GM18505 (cell line): Measurements from ENCODE around the gene ADK.
"Not testable (repeated sequence)": the region's sequence is repeated elsewhere in the genome, so short reads cannot be mapped to it uniquely, and the experiment has no call there.

Experiments
- ATAC-seq: cut with Tn5 transposase; IDR thresholded peaks from one replicate; pipeline ENCODE4 v1.9.1; 2021; ENCODE audit not compliant: unreplicated experiment
- POLR2A ChIP-seq: IDR thresholded peaks from 4 replicates; pipeline ENCODE4 v1.6.1; 2011; ENCODE audit warnings: borderline replicate concordance; ENCODE audit not compliant: insufficient read depth, insufficient read length; ENCODE audit errors: extremely low read depth

Gene ADK

DNA sequence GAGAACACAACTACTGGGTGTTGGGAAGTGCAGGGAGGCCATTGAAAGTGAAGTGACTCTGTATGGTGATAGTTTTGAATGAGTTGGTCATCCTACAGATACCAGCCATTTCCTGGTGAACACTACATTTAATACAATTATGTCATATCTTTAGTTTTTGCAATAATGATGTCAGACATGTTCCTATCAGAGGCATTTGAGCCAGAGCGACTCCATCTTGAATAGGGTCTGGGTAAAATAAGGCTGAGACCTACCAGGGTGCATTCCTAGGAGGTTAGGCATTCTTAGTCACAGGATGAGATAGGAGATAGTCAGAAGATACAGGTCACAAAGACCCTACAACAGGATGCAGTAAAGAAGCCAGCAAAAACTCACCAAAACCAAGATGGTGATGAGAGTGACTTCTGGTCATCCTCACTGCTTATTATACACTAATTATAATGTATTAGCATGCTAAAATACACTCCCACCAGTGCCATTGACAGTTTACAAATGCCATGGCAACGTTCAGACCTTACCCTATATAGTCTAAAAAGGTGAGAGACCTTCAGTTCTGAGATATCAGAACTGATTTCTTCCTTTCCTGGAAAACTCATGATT, 28.2 kb downstream of the ADK start:
- ATAC-seq, result no peak
- no peak for TF ChIP-seq POLR2A

DNA sequence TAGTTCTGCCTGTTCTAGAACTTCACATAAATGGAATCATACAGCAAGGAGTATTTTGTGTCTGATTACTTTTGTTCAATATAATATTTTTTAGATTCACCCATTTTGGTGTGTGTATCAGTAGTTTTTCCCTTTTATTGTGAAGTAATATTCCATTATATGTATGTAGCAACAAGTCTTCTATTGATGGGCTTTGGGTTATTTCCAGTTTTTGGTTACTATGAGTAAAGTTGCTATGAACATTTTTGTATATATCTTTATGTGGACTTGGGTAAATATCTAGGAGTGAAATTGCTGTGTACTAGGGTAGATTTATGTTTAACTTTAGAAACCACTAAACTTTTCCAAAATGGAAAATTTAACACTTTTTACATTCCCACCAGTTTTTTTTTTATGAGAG, 35.7 kb downstream of the ADK start:
- TF ChIP-seq POLR2A, result no peak

DNA sequence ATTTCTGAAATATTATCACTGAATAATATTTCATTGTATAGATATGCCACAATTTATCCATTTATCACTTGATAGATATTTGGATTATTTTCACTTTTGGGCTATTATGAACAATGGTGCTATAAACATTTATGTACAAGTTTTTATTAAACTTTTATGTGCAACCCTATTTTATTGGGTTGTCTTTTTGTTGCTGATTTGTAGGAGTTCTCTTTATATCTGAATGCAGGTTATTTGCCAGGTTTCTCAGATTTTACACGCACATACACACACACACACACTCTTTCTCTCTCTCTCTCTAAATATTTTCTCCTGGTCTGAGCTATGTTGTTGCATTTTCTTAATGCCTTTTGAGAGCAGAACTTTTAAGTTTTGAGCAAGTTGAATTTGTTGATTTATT, 36.2 kb downstream of the ADK start:
- TF ChIP-seq POLR2A, result no peak
- ATAC-seq, result no peak

More for the DNA sequence above, 35.7 kb downstream of the ADK start:
- ATAC-seq, result no peak

DNA sequence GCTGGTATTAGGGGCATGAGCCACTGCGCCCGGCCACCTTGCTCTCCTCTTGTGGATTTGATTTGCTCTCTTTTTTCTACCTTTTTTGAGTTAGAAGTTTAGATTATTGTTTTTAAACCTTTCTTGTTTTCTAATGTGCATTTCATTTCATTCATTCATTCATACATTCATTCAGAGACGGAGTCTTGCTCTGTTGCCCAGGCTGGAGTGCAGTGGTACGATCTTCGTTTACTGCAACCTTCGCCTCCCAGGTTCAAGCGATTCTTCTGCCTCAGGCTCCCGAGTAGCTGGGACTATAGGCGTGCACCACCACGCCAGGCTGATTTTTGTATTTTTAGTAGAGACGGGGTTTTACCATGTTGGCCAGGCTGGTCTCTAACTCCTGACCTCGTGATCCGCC, 37.6 kb downstream of the ADK start:
- ATAC-seq, result not testable (repeated sequence)

DNA sequence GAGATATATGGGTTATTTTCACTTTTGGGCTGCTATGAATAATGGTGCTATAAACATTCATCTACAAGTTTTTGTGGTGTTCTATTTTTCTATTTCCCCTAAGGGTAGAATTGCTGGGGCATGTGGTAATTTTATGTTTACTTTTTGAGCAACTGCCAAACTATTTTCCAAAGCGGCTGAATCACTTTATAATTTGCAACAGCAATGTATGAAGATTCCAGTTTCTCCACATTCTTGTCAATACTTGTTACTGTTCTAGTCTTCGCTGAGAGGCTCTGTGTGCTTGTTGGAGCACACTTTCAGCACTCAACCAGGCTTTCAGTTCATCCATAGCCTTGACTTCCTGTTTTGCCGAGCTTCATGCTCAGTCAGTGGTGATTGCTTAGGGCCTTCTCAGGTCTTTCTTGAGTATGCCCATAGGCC, 39.0 kb downstream of the ADK start:
- no peak for TF ChIP-seq POLR2A
- ATAC-seq, result peak; percentile 82

DNA sequence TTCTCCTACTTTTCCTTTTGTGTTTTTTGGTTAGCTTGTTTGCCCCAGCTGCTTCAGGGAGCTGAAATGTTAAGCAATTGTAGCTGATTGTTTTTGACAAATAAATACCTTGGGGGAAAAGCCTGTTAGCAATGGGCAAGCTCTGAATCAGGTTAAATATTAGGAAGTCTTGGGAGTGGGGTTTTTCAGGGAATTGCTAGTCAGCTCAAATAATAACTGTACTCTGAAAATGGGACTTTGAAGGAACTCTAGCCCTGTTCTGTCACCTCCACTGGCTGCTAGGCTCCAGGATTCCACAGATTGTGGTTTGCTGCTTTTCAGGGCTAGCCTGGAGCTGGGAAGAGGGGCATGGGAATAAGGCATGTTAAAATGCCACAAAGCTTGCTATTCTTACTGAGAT, 39.5 kb downstream of the ADK start:
- no peak for TF ChIP-seq POLR2A
- no peak for ATAC-seq

DNA sequence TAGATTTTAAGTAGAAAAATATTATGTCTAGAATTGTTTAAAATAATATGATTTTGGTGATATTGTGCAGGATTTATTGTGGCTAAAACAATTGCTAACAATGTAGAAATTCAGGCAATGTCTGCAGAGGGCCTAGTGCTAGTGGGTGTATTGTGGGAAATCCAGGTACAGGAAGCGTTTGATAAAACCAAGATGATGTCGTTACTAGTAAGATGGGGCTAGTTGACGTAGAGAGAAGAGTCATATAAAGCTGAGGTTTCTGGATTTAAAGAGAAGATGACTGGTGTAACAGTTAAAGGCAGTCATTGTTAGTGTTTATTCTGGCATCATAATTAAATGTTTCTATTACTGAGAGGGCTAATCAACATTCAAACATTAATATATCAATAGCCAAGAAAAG, 43.5 kb downstream of the ADK start:
- TF ChIP-seq POLR2A, result no peak
- ATAC-seq, result no peak

DNA sequence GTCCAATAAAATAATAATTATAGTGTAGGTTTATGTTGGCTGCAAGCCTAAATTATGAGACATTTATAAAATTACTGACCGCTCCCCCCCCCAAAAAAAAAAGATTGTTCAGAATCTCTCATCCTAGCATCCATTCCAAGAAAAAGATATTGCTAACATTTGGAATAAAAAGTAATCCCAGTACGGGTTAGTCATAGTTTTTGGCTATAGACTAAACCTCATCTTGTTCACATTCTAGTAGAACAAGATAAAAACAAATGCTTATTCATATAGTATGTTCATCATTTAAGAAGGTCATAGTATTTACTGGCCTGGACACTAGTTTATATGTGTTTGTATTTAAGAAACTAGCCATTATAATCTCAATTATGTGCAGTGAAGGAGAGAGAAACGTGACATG, 44.0 kb downstream of the ADK start:
- no peak for TF ChIP-seq POLR2A
- no peak for ATAC-seq

DNA sequence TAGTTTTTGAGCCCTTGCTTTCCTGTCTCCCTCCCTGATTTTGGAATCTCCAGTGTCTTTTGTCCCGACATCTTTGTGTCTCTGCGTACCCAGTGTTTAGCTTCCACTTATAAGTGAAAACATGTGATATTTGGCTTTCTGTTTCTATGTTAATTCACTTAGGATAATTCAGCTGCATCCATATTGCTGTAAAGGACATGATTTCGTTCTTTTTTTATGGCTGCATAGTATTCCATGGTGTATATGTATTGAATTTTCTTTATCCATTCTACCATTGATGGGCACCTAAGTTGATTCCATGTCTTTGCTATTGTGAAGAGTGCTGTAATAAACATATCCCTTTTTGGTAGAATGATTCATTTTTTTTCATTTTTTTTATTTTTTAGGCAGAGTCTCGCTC, 48.3 kb downstream of the ADK start:
- ATAC-seq, result no peak
- no peak for TF ChIP-seq POLR2A

DNA sequence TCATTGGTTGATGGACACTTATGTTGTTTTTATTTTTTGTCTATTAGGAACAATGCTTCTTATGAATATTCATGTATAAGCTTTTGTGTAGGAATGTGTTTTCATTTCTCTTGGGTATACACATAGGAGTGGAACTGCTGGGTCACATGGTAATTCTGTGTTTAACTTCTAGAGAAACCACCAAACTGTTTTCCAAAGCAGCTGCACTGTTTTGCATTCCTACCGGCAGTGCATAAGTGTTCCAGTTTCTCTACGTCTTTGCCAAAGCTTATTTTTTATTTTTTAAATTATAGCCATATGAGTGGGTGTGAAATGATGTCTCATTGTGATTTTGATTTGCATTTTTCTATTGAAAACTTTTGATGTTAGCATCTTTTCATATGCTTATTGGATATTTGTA, 51.3 kb downstream of the ADK start:
- ATAC-seq, result no peak
- no peak for TF ChIP-seq POLR2A

DNA sequence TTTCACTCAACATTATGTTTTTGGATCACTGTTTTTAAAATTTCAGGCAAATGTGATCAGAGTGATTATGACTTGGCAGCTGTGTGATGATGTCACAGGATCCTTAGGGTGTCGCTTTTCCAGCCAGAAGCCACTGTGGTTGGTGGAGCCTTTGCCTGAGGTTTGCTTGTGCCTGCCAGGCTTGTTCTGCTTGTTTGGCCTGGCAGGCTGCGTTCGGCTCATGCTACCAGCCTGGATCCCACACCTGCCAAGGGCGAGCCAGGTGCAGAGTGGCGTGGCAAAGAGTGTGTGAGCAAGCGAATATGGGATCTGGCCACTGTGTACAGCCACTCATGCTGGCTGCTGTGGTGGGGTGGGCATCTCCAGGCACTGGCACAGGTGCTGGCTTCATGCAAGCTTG, 55.7 kb downstream of the ADK start:
- no peak for TF ChIP-seq POLR2A
- ATAC-seq, result no peak

DNA sequence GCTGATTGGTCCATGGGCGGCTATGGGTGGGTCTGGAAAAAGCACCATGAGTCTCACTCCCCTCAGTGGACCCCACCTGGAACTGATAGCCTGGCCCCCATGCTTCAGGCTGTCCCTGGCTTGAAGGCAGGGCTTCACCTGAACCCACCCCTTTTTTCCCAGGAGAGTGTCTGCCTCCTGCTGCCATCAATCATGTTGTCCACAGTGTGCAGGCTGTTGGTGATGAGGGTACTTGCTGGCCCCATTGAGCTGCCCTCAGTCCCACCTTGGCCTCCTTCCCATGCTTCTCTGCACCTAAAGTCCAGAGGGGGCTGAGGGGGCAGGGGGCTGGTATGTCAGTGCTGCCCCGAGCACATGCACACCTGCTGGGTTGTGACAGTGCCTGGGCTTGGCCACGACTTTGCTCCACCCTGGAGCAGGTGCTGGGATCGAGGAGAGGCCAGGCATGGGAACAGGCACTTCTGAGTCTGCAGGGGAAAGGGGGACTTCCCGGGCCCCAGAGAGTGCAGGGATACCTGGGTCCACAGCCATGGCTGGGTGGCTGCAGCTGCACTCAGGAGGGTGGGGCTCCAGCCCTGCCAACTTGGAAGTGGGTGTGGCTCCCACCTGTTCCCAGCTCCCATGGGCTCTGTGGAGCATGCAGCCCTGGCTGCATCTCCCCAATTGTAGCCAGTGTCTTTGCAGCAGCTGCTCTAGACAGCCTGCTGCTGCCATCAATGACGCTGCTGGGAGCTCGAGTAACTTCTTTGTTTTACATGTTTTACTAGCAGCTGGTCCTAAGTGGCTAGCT, 56.9 kb downstream of the ADK start:
- TF ChIP-seq POLR2A, result no peak
- no peak for ATAC-seq

DNA sequence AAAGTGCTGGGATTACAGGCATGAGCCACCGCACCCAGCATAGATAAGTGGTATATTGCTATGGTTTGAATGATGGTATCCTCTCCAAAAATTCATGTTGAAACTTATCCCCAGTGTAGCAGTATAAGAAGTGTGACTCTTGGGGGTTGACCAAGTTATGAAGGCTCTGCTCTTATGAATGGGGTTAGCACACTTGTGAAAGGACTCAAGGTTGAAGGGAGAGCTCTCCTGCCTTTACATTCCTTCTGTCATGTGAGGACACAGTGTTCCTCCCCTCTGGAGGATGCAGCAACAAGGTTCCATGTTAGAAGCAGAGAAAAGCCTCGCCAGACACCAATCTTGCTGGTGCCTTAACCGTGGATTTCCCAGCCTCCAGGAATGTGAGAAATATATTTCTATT, 58.0 kb downstream of the ADK start:
- ATAC-seq, result no peak
- no peak for TF ChIP-seq POLR2A

DNA sequence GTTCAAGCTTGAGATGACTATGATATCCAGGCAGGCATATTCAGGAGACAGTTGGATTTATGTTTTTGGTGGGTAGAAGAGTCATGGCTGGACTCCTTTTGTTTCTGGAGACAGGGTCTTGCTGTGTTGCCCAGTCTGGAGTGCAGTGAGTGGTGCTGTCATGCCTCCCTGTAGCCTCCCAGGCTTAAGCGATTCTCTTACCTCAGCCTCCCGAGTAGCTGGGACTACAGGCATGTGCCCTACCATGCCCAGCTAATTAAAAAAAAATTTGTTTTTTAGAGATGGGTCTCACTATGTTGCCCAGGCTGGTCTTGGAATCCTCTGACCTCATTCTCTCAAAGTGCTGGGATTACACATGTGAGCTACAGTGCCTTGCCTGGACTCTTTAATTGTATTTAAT, 62.0 kb downstream of the ADK start:
- no peak for ATAC-seq
- no peak for TF ChIP-seq POLR2A

DNA sequence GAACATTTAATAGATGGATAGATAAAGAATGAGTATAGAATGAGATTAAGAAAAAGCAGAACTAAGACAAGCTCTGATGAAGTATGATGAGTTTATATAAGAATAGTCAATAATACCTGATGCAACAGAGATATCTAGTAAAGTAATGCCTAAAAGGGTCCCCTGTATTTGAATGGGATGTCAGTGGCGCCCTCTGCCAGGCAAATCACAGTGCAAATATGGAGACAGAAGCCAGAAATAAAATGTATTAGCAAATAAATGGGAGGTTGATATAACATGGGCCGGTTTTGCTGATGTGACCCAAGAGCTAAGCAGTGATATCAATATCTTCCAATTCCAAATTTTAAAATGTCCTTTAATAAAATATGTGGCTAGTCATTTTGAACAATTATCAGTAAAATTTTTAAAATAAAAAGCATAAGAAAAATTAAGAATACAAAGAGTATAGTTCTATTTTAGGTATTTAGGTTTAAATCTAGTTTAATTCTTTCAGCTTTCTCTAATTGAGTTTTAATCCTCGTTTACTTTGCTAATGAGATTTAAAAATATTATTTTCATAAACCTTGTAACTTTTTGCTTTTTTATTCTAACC, 62.6 kb downstream of the ADK start:
- ATAC-seq, result no peak
- no peak for TF ChIP-seq POLR2A

DNA sequence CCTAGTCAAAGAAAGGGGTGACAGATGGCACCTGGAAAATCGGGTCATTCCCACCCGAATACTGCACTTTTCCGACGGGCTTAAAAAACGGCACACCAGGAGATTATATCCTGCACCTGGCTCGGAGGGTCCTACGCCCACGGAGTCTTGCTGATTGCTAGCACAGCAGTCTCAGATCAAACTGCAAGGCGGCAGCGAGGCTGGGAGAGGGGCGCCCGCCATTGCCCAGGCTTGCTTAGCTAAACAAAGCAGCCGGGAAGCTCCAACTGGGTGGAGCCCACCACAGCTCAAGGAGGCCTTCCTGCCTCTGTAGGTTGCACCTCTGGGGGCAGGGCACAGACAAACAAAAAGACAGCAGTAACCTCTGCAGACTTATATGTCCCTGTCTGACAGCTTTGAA, 66.1 kb downstream of the ADK start:
- not testable (repeated sequence) for ATAC-seq

DNA sequence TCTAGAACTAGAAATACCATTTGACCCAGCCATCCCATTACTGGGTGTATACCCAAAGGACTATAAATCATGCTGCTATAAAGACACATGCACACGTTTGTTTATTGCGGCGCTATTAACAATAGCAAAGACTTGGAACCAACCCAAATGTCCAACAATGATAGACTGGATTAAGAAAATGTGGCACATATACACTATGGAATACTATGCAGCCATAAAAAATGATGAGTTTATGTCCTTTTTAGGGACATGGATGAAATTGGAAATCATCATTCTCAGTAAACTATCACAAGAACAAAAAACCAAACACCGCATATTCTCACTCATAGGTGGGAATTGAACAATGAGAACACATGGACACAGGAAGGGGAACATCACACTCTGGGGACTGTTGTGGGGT, 71.4 kb downstream of the ADK start:
- ATAC-seq, result not testable (repeated sequence)
